Measurements from ENCODE around the gene LPP. TPM values are rescaled to one million over a fixed set of nuclear protein-coding genes. Genes with fewer than 3 reads are reported as not detected.

LPP gene
- total and polyA plus RNA-seq, 9 of the 15 experiments (the other 6 are each of a cell fraction or from before 2014, with no cell fraction given), result 0.07 to 0.18 TPM; not detected in 7

DNA sequence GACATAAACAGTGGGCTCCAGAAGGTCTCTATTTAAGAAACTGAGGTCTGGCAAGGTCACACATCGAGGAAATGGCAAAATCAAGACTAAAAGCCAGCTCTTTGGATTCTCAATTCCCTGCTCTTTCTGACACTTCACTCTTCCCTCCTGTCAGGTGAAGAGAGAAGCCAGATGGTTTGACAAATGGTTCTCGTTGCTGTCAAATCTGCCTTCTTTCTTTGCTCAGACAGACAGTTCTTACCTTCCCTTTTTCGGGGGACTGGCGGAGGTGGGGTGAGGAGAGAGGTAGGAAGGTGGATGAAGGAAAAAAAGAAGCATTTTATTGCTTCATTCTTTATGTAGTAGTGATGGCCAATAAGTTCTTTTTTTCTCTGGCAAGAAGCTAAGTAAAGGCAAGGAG lies 133.4 kb downstream of the LPP start:
- POLR2A ChIA-PET, result no interaction called here

More for the DNA sequence above, 133.4 kb downstream of the LPP start:
- TF ChIP-seq ZNF217 (CRISPR knock-in tag; IDR thresholded peaks at IDR 0.05) (no peak), ZNF121 (CRISPR knock-in tag; conservative IDR thresholded peaks at IDR 0.05) (no peak), ZNF57 (CRISPR knock-in tag; IDR thresholded peaks at IDR 0.05) (no peak), MECOM (CRISPR knock-in tag; IDR thresholded peaks at IDR 0.05) (no peak), ZNF197 (CRISPR knock-in tag; IDR thresholded peaks at IDR 0.05; ENCODE audit: low read depth) (no peak), FOXP1 (CRISPR knock-in tag; IDR thresholded peaks at IDR 0.05) (no peak), ZNF224 (CRISPR knock-in tag; IDR thresholded peaks at IDR 0.05) (no peak), ZSCAN29 (IDR thresholded peaks at IDR 0.05) (no peak), CREM (IDR thresholded peaks at IDR 0.05; ENCODE audit: low read depth) (no peak), KDM2B (CRISPR knock-in tag; IDR thresholded peaks at IDR 0.05) (no peak), FUS (optimal IDR thresholded peaks at IDR 0.05; ENCODE audit: low read depth, low read length) (no peak), YBX1 (IDR thresholded peaks at IDR 0.05) (no peak), NCOA1 (IDR thresholded peaks at IDR 0.05; ENCODE audit: low read depth) (no peak)
- TF ChIP-seq, protein P1, sequence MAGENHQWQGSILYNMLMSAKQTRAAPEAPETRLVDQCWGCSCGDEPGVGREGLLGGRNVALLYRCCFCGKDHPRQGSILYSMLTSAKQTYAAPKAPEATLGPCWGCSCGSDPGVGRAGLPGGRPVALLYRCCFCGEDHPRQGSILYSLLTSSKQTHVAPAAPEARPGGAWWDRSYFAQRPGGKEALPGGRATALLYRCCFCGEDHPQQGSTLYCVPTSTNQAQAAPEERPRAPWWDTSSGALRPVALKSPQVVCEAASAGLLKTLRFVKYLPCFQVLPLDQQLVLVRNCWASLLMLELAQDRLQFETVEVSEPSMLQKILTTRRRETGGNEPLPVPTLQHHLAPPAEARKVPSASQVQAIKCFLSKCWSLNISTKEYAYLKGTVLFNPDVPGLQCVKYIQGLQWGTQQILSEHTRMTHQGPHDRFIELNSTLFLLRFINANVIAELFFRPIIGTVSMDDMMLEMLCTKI (IDR thresholded peaks at IDR 0.05; ENCODE audit: partially characterized antibody), result no peak
- TF ChIP-seq, protein P2, sequence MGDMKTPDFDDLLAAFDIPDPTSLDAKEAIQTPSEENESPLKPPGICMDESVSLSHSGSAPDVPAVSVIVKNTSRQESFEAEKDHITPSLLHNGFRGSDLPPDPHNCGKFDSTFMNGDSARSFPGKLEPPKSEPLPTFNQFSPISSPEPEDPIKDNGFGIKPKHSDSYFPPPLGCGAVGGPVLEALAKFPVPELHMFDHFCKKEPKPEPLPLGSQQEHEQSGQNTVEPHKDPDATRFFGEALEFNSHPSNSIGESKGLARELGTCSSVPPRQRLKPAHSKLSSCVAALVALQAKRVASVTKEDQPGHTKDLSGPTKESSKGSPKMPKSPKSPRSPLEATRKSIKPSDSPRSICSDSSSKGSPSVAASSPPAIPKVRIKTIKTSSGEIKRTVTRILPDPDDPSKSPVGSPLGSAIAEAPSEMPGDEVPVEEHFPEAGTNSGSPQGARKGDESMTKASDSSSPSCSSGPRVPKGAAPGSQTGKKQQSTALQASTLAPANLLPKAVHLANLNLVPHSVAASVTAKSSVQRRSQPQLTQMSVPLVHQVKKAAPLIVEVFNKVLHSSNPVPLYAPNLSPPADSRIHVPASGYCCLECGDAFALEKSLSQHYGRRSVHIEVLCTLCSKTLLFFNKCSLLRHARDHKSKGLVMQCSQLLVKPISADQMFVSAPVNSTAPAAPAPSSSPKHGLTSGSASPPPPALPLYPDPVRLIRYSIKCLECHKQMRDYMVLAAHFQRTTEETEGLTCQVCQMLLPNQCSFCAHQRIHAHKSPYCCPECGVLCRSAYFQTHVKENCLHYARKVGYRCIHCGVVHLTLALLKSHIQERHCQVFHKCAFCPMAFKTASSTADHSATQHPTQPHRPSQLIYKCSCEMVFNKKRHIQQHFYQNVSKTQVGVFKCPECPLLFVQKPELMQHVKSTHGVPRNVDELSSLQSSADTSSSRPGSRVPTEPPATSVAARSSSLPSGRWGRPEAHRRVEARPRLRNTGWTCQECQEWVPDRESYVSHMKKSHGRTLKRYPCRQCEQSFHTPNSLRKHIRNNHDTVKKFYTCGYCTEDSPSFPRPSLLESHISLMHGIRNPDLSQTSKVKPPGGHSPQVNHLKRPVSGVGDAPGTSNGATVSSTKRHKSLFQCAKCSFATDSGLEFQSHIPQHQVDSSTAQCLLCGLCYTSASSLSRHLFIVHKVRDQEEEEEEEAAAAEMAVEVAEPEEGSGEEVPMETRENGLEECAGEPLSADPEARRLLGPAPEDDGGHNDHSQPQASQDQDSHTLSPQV (IDR thresholded peaks at IDR 0.05), result no peak
- TF ChIP-seq, protein P3, sequence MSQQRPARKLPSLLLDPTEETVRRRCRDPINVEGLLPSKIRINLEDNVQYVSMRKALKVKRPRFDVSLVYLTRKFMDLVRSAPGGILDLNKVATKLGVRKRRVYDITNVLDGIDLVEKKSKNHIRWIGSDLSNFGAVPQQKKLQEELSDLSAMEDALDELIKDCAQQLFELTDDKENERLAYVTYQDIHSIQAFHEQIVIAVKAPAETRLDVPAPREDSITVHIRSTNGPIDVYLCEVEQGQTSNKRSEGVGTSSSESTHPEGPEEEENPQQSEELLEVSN (IDR thresholded peaks at IDR 0.05; ENCODE audit: borderline replicate concordance in 1 of 2, extremely low read depth in 1 of 2, insufficient read depth in 1 of 2, insufficient read length in 1 of 2, low read depth in 1 of 2, low read length in 1 of 2, poor library complexity in 1 of 2, severe bottlenecking in 1 of 2), result no peak
- Histone ChIP-seq H3K36me3 (ENCODE audit: control insufficient read depth, insufficient read depth, low read length) (no peaks in the 10 kb centered on the region), H3K79me2 (ENCODE audit: control insufficient read depth, insufficient read depth, low read length) (no peaks in the 10 kb centered on the region), H4K20me1 (replicated peaks; ENCODE audit: control insufficient read depth, insufficient read depth, low read length) (no peaks in the 10 kb centered on the region), H3K9me1 (ENCODE audit: control insufficient read depth, insufficient read depth, low read length) (no peaks in the 10 kb centered on the region), H2AFZ (ENCODE audit: low read depth, low read length) (no peak overlapping the region), H3K4me3 (no peak overlapping the region), H3K4me2 (ENCODE audit: insufficient read depth, low read length) (no peak overlapping the region), H3K4me1 (replicated peaks in 1 of 2; ENCODE audit: control insufficient read depth in 2 of 2, insufficient read depth in 2 of 2, low read length in 2 of 2) (no peaks in the 10 kb centered on the region), H3K27me3 (ENCODE audit: control insufficient read depth in 2 of 2, insufficient read depth in 2 of 2, low read length in 2 of 2) (no peaks in the 10 kb centered on the region), H3K9me3 (replicated peaks; ENCODE audit: control insufficient read depth, insufficient read depth, low read depth, low read length) (no peaks in the 10 kb centered on the region), H3K9ac (ENCODE audit: insufficient read depth in 1 of 2, low read depth in 2 of 2, low read length in 2 of 2) (no peak overlapping the region), H3K27ac (ENCODE audit: extremely low read depth, low read depth, low read length) (no peak overlapping the region)
- intact Hi-C loops (cut with micrococcal nuclease), result no loop called here
- no TSS peak for BruUV-seq (replicated peaks)
- in situ Hi-C loops (cut with MboI), result no loop called here
- CTCF ChIA-PET (ENCODE audit: low intra/inter-chr PET ratio), result no interaction called here
- DNase-seq (ENCODE audit: extremely low read depth in 1 of 4, low spot score in 3 of 4), result no peak
- no peak for FAIRE-seq
- no peak for ATAC-seq
- WGBS (ENCODE audit: insufficient coverage, low coverage, missing lambda C conversion rate), result 0% methylated on average over 3 of the region's 4 CpGs

Data from K562 (cell line).